ENCODE data around the gene MICAL2. TPM values are rescaled to one million over a fixed set of nuclear protein-coding genes. Genes with fewer than 3 reads are reported as not detected.

MICAL2 gene
- total RNA-seq, 1 experiment from 2014 or later, result 37.4 TPM

GRCh38 chr11:12221051-12221535 lies 110.7 kb downstream of the MICAL2 start:
- intact Hi-C loops (cut with micrococcal nuclease), result no loop called here
- ChIA-PET CTCF (no interaction called here), POLR2A (no interaction called here), RAD21 (ENCODE audit: low non-redundant PET in 1 of 2, low total read pairs in 2 of 2, uncharacterized antibody in 2 of 2, unreplicated experiment in 2 of 2) (no interaction called here)
- BruUV-seq (replicated peaks), result no TSS peak
- no peak for ATAC-seq
- Histone ChIP-seq H3K9me3 (ENCODE audit: control insufficient read depth in 1 of 2, insufficient read depth in 1 of 2, low read depth in 1 of 2, low read length in 2 of 2) (no peaks in the 10 kb centered on the region), H4K20me1 (ENCODE audit: insufficient read depth) (no peaks in the 10 kb centered on the region), H3K4me3 (replicated peaks in 1 of 2; ENCODE audit: low read depth in 1 of 2, low read length in 2 of 2) (no peak overlapping the region), H3K4me1 (ENCODE audit: control insufficient read depth in 1 of 2, insufficient read depth in 2 of 2, low read length in 2 of 2) (peaks cover 13 to 15% of the 10 kb centered on the region in 2 experiments), H3K9ac (ENCODE audit: low read length) (no peak overlapping the region), H2AFZ (ENCODE audit: low read depth, low read length, poor library complexity, severe bottlenecking) (no peak overlapping the region), H3K9me2 (ENCODE audit: insufficient read depth) (no peaks in the 10 kb centered on the region), H3K27ac (ENCODE audit: low read depth, low read length) (no peak overlapping the region), H3K27me3 (ENCODE audit: insufficient read depth, low read length) (no peaks in the 10 kb centered on the region), H3K79me2 (ENCODE audit: insufficient read depth, low read length) (no peaks in the 10 kb centered on the region), H3K4me2 (ENCODE audit: low read length) (no peak overlapping the region), H3K36me3 (ENCODE audit: control insufficient read depth in 1 of 2, insufficient read depth in 2 of 2, low read length in 2 of 2) (no peaks in the 10 kb centered on the region)
- no peak for TF ChIP-seq SRF (IDR thresholded peaks at IDR 0.05; ENCODE audit: low read depth)
- TF ChIP-seq, protein P1, sequence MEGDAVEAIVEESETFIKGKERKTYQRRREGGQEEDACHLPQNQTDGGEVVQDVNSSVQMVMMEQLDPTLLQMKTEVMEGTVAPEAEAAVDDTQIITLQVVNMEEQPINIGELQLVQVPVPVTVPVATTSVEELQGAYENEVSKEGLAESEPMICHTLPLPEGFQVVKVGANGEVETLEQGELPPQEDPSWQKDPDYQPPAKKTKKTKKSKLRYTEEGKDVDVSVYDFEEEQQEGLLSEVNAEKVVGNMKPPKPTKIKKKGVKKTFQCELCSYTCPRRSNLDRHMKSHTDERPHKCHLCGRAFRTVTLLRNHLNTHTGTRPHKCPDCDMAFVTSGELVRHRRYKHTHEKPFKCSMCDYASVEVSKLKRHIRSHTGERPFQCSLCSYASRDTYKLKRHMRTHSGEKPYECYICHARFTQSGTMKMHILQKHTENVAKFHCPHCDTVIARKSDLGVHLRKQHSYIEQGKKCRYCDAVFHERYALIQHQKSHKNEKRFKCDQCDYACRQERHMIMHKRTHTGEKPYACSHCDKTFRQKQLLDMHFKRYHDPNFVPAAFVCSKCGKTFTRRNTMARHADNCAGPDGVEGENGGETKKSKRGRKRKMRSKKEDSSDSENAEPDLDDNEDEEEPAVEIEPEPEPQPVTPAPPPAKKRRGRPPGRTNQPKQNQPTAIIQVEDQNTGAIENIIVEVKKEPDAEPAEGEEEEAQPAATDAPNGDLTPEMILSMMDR (IDR thresholded peaks at IDR 0.05 in 2 of 3, conservative IDR thresholded peaks at IDR 0.05 in 1 of 3; ENCODE audit: borderline replicate concordance in 1 of 3, insufficient read depth in 1 of 3, low read depth in 2 of 3, low read length in 2 of 3), result no peak
- TF ChIP-seq SP1 (IDR thresholded peaks at IDR 0.05; ENCODE audit: low read depth), result no peak
- TF ChIP-seq MAX (IDR thresholded peaks at IDR 0.05), result no peak
- no peak for TF ChIP-seq ATF3 (IDR thresholded peaks at IDR 0.05)
- TF ChIP-seq POLR2A (IDR thresholded peaks at IDR 0.05; ENCODE audit: borderline replicate concordance, extremely low read depth, insufficient read depth, insufficient read length), result no peak
- TF ChIP-seq FOSL1 (IDR thresholded peaks at IDR 0.05; ENCODE audit: low read depth), result no peak
- no peak for TF ChIP-seq SIN3A (IDR thresholded peaks at IDR 0.05; ENCODE audit: low read depth)
- DNase-seq (ENCODE audit: low read depth, low spot score), result no peak

All from HCT116 (cell line).